GM19035 (cell line): ENCODE measurements around the gene RNF144A.
"Not testable (repeated sequence)": the region's sequence is repeated elsewhere in the genome, so short reads cannot be mapped to it uniquely, and the experiment has no call there.

Experiments used
- ATAC-seq: cut with Tn5 transposase; IDR thresholded peaks from one replicate; pipeline ENCODE4 v1.9.1; 2021; ENCODE audit not compliant: unreplicated experiment

The RNF144A gene

DNA sequence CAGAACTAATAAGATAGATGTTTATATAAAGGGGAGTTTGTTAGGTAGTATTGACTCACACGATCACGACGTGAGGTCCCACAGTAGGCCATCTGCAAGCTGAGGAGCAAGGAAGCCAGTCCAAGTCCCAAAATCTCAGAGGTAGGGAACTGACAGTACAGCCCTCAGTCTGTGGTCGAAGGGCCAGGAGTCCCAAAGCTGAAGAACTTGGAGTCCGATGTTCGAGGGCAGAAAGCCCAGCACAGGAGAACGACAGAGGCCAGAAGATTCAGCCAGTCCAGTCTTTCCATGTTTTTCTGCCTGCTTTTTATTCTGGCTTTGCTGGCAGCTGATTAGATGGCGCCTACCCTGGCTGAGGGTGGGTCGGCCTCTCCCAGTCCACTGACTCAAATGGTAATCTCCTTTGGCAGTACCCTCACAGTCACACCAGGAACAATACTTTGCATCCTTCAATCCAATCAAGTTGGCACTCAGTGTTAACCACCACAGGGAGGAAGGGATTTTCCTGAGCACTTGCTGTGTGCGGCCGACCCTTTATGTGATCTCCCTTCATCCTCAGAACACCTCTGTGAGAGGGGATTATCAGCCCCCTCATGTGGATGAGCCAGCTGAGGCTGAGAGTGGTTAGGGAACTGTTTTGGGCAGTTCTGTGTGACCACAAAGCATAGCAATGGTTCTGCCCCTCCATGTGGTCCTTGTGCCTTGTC, 78.3 kb downstream of the RNF144A start:
- ATAC-seq = no peak

DNA sequence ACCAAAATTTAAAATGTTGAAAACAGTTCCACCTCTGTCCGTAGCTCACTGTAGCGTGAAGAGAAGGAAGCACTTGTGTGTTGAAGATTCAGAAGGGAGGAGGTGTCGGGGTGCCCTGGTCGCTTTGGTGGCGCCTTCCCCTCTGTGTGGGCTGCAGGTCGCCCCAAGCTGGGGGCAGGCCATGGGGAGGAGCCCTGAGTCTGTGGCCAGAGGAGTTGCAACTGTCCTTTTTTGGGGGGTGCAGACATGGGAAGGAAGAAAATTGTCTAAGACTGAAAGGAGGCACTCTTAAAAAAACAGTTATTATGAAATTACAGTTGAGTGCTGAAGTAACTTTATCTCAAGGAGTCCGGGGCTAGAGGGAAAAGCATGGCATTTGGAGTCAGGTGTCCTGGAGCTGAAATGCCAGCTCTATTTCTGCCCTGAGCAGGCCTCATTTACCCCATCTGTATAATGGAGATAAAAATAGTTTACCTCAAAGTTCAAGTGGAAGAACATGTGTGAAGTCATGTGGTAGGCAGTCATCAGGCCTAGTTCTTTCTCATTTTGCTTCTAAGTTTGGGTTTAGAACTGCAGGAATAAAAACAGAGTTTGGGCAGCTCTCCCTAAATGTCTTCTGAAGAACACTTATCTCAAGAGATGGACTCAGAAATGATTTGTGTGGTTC, 82.1 kb downstream of the RNF144A start:
- peak; percentile 90 for ATAC-seq

DNA sequence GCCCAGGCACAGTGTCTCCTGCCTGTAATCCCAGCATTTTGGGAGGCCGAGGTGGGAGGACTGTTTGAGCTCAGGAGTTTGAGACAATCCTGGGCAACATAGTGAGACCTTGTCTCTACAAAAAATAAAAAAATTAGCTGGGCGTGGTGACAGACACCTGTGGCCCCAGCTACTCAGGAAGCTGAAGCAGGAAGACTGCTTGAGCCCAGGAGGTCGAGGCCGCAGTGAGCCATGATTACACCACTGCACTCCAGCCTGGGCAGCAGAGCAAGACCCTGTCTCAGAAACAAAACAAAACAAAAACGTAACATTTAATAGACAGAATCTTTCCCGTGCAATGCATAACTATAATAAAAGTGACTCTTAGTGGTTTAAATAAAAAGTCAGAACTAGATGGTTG, 84.2 kb downstream of the RNF144A start:
- not testable (repeated sequence) for ATAC-seq

DNA sequence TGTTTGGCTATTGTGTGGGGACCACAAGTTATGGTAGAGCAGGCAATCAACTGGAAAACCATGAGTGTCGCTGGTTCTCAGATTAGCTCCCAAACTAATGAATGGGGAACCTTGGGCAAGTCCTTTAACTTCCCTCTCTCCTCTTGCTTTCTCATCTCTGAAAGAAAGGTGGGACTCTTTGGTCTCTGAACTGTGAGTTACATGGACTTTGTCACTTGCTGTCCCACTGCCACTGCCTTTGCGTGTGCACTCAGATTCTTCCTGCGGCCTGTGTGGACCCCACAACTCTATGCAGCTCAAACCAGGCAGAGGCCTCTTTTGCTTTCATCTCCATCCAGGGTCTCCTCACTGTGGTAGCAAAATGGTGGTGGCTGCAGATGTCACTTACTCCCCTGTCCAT, 86.7 kb downstream of the RNF144A start:
- no peak for ATAC-seq

- no peak for ATAC-seq
Measured at GRCh38 chr2:7004636-7005035, 87.4 kb downstream of the RNF144A start.

DNA sequence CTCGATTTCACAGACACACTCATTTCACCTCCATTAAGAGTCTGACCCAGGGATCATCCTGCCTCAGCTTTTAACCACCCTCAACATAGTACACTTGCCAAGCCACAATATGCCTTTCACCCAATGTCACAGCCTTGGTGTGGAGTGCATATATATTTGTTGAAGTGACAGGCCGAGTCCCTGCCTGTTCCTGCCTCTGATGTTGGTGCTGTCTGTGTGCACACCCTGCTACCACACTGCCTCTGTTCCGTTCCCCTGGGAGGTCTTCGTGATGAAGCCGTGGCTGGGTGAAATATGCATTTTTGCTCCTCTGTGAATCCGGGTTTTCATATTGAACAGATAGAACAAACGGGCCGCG, 90.3 kb downstream of the RNF144A start:
- no peak for ATAC-seq

GRCh38 chr2:7007846-7008741, 90.9 kb downstream of the RNF144A start:
- no peak for ATAC-seq

DNA sequence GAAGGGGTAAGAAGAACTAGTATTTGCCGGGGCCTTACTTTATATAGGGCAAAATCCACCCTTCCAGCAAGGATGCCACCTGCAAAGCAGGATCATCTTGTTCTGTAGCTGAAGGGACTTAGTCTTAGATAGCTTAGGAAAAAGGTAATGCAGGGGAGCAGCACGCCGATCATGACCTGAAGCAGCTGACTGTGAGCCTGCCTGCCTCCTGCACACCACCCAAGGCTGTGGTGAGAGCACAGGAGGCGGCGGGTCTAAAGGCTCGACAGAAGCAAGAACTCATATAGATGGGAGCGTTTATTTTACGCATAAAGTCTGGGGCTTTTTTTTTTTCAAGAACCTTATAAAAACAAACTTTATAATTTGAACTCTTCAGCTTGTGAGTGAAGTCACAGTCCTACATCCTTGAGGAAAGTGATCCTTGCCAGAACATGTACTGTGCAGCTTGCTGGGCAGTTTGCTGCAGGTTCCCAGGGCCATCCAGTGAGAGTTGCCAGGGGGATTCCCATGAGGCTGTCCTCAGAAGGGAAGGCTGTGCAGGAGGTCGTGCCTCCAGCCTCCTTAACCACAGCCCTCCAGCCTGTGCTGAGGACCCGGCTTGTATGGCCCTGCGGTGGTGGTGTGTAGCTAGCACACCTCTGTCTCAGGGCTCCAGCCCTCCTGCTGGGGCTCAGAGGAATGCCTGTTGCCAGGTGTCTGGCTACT, 92.1 kb downstream of the RNF144A start:
- ATAC-seq = no peak

DNA sequence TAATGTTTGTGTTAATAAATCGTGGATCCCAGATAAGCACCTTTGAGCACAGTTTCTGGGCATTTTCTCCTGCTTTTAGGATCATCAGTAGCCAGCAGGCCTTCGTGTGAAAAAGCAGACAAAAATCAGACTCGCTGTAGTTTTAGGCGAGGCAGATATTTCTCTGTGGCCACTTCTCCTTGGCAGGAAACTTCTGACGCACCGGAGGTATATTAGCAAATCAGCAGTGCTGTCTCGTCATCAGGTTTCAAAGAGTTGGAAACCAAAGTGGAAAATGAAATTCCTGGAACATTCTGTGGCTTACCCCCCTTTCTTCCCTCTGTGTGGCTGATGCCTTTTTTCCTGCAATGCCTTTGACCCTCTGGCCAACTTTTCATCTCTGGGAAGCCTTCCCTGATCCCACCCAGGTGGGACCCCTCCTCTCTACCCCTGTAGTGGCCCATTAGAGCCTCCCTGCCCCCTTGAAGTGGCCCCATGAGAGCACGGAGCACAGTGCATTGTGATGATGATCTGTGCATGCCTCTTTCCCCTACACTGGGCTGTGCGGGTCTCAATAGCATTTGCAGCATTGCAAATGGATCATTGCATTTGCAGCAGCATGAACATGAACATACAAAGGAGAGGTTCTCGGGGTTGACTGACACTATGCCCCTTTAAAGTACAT, 93.3 kb downstream of the RNF144A start:
- no peak for ATAC-seq

DNA sequence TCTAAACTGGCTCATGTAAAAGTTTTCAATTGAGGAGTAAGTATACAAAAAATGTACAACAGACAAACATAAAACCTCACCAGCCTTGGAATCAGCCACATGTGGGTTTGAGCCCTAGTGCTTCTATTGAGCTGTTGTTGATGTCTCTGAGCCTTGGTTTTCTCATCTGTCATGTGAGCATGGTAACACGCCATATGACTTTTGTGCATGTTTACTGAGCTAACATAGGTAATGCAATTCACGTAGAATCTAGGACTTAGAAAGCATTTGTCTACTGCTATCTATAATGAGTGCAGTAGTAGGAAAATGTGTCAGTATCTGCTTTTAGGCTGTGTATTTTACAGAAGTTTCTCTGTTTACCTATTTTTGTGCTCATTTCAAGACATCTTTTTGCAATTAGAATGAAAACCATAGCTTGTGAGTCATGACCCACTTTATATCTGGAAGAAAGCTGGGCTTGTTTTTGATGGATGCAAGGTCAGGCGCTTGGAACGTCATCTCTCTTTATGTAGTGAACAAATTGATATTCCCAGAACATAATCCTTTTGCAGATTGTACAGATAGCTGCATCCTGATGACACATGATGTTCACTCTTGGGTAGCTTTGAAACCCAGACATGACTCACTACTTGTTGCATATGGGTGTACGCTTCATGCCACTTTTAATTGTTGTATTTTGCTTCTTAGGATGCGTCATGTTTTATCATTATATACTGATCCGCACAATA, 94.3 kb downstream of the RNF144A start:
- ATAC-seq = no peak

DNA sequence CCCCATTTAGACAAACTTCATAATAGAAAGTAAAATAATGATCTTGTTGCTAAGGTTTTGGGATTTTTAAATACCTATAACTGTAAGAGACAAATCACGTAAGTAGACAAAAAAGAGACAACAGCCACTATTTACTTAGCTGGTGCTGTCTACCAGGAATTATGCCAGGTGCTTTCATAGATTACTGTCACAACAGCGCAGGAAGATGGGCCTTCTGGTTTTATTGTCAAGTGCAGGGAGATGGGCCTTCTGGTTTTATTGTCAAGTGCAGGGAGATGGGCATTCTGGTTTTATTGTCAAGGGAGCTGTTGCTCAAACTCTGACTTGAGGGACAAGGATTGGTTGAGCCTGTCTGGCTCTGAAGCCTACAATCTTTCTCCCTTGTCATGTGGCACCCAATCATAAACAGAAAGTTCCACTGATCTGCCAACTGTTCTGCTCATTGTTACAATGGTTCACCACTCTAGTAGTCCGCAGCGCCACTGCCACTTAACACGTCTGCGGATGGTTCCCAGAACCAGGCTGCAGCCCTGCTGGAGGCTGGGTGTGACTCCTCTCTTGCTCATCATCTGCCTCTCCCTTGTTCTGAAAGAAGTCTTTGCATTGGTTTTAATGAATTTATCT, 95.0 kb downstream of the RNF144A start:
- ATAC-seq = no peak

DNA sequence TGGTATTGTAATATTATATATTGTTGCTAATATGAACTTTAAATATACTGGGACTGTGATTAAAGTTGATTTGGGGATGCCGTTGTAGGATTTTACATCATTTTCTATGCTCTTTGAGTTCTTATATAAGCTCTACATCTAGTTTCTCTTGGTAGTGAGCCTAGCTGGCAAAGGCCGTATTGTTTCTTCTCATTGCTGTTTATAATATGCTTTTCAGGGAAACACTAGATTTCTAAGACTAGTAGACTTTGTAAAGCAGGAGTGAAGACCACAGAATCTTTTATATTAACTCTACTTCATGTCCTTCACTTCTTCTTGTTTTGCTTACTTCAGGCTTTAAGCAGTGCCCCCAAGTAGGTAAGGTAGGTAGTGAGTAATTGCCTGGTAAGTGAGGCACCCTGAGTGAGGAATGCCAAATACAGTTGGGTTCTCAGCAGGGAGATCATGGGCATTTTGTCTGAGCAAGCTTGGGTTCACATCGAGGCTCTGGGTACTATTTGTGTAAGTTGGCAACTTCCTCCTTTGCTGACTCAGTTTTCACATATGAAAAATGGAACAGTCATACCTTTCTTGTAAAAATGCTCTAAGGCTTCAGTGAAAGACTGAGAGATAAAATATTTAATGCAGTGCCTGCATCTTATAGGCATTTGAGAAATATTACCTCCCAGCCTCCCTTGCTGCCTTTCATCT, 96.4 kb downstream of the RNF144A start:
- ATAC-seq = no peak

GRCh38 chr2:7014174-7014640, 97.0 kb downstream of the RNF144A start:
- ATAC-seq = no peak

DNA sequence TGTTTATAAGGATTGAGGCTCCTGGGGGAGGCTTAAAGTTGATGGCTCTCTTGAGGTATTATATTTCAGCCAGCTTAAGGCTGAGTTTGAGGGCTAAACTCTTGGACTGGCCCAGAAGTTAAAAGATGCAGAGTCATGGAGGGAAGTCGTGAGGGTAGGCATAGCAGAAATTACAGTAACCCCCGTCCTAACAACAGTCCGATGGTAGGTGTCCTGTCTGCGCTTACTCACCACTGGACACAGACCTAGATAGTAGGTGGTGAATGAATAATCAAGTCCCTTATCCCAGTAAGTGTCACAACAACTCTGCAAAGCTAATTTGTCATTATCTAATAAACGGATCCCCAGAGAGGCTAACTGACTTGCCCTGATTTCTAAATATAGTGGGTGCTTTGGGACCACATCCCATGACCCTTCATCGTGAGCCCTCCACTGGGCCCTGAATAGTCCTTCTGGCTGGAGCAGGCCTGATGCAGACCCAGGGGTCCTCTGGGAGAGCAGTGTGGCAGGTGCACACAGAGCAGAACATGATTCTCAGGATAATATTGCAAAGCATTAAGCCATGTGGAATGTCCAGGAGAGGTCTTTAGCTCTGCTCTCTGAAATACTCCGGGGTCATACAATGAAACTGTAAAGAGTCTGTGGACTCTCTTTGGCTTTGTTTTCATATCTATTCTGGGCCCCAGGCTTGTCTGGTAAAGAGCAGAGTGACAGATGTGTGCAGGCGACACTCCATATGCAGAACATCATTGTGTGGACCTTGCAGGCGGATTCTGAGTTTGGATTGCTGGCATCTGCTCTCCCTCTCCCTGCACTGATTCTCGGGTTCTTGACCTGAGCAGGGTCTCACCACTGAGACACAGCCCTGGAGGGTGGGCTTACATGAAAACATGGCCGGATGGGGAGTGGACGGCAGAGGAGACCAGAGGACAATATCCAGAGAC, 98.1 kb downstream of the RNF144A start:
- ATAC-seq = no peak

DNA sequence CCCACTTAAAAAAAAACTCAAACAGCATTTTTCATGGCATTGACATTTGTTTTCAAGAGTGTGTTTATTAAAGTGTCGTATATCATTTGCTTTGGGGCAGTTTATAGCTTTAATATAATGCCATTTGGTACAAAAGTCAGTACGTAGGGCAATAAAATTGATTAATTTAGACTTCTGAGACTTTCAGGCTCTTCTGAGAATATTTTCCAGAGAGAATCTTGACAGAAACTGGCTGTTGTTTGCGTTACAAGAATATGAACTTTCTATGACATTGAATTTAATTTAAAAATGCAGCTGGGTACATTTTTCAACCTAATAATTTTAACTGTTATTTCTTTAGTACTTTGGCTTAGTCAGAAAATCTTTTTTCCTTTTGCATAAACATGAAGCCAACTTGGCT, 98.9 kb downstream of the RNF144A start:
- no peak for ATAC-seq

DNA sequence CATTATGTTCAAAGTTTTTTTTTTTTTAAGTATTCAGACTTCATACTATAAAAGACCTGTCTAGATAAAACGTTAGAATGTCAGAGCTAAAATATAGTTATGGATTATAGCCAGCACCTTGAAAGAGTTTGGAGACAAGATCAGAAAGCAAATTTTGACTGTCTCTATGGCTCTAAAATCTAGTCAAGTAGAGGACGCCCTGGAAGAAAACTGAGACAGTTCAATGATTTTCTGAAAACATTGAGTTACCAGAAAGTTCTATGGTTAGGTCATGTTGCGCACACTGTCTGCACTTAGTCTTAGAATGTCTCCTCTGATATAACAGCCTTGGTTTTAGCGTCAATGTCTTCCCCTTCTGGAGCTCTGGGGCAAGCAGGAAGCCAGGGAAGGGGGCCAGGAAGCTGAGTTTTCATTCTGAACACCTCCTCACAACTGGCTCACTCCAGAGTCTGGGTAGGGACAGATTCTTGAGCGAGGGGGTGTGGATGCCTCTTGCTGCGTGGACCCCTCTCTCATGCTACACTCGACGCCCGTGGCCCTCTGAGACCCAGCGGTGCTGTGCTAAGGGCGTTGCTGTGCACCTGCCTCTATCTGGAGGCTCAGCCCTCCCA, 99.5 kb downstream of the RNF144A start:
- no peak for ATAC-seq

- ATAC-seq = no peak
Measured at GRCh38 chr2:7017671-7018281, 100.6 kb downstream of the RNF144A start.
